Keratinocyte (primary cell): ENCODE results near the gene RNU5B-1. TPM values are rescaled to one million over a fixed set of nuclear protein-coding genes. Genes with fewer than 3 reads are reported as not detected.

Source experiments
- DNase-seq: peaks from one replicate; pipeline ENCODE4 v3.0.0-alpha.2; 2011; ENCODE audit warnings: low read depth, missing footprints, low spot score
- FAIRE-seq: peaks from 2 replicates; lab custom pipeline; 2011; peaks lifted over from hg19 to GRCh38; lab: Jason Lieb, UNC
- H2AFZ ChIP-seq: 2 replicates; pipeline ENCODE4 v1.6.0; 2012; ENCODE audit warnings: low read length, control low read depth, inconsistent platforms; ENCODE audit not compliant: control insufficient read depth
- H3K27ac ChIP-seq: 2 replicates; pipeline ENCODE4 v1.5.1; 2011; ENCODE audit warnings: low read length; ENCODE audit not compliant: control insufficient read depth, insufficient read depth
- H3K27me3 ChIP-seq: 3 replicates; pipeline ENCODE4 v1.6.0; 2011; ENCODE audit warnings: low read length; ENCODE audit not compliant: control insufficient read depth, insufficient read depth; ENCODE audit errors: extremely low read depth
- H3K36me3 ChIP-seq, 2 experiments: 2 replicates in 1 of 2; 3 replicates in 1 of 2; pipeline ENCODE4 v1.5.1; 2011; ENCODE audit warnings: low read length in 2 of 2, mild to moderate bottlenecking in 1 of 2; ENCODE audit not compliant: control insufficient read depth in 2 of 2, insufficient read depth in 2 of 2; ENCODE audit errors: extremely low read depth in 1 of 2
- H3K4me1 ChIP-seq: 3 replicates; pipeline ENCODE4 v1.5.1; 2011; ENCODE audit warnings: low read length; ENCODE audit not compliant: control insufficient read depth, insufficient read depth; ENCODE audit errors: extremely low read depth
- H3K4me2 ChIP-seq: 3 replicates; pipeline ENCODE4 v1.6.0; 2011; ENCODE audit warnings: low read depth, low read length; ENCODE audit not compliant: control insufficient read depth, insufficient read depth; ENCODE audit errors: extremely low read depth
- H3K4me3 ChIP-seq, 3 experiments: fragments of 200-600 bp in 1 of 3; sonication (generic) in 1 of 3; 2 replicates in 2 of 3; 3 replicates in 1 of 3; pipeline ENCODE4 v1.5.1; 2011 to 2016; ENCODE audit warnings: low read length in 3 of 3, mild to moderate bottlenecking in 3 of 3, control low read depth in 2 of 3, inconsistent platforms in 1 of 3, low read depth in 1 of 3, mixed read lengths in 1 of 3, mixed run types in 1 of 3, moderate library complexity in 1 of 3; ENCODE audit not compliant: control insufficient read depth in 2 of 3, insufficient read depth in 2 of 3; ENCODE audit errors: extremely low read depth in 1 of 3
- H3K79me2 ChIP-seq: 2 replicates; pipeline ENCODE4 v1.6.0; 2012; ENCODE audit warnings: low read length; ENCODE audit not compliant: control insufficient read depth, insufficient read depth
- H3K9ac ChIP-seq: 3 replicates; pipeline ENCODE4 v1.6.0; 2011; ENCODE audit warnings: low read length; ENCODE audit not compliant: control insufficient read depth, insufficient read depth; ENCODE audit errors: extremely low read depth
- H3K9me1 ChIP-seq: 3 replicates; pipeline ENCODE4 v1.6.0; 2011; ENCODE audit warnings: low read length; ENCODE audit not compliant: control insufficient read depth, insufficient read depth; ENCODE audit errors: extremely low read depth
- H3K9me3 ChIP-seq: 2 replicates; pipeline ENCODE4 v1.5.1; 2012; ENCODE audit warnings: low read depth, low read length; ENCODE audit not compliant: control insufficient read depth
- H4K20me1 ChIP-seq: 3 replicates; pipeline ENCODE4 v1.6.0; 2011; ENCODE audit warnings: low read length; ENCODE audit not compliant: control insufficient read depth, insufficient read depth; ENCODE audit errors: extremely low read depth
- EZH2 ChIP-seq: IDR thresholded peaks from one replicate; pipeline ENCODE4 v1.6.1; 2012; ENCODE audit warnings: inconsistent platforms, mild to moderate bottlenecking, low read length, moderate library complexity
- dilution Hi-C: fragments of 300-500 bp; cut with MboI; formaldehyde crosslinking; loops from one replicate; pipeline ENCODE4 v1.7.0; 2020; ENCODE audit warnings: low sequenced_read_pairs; ENCODE audit not compliant: extremely low pct_ligation_motif_present
- polyA plus RNA-seq, 5 experiments: library from polyadenylated mRNA; depleted of rRNA in 3 of 5; stranded (reverse) in 3 of 5; stranded (forward) in 1 of 5; unstranded in 1 of 5; fragments of >200 nt; gene quantifications; 1 replicate in 1 of 5; 2 replicates in 3 of 5; 3 replicates in 1 of 5; pipeline versions ENCODE4 v1.2.1 to v1.2.3, GENCODE V29; 2011 to 2012; ENCODE audit warnings: missing spikeins in 2 of 5, low read depth in 1 of 5, low replicate concordance in 1 of 5
- TF ChIP-seq, protein P1 (sequence below), 3 experiments: IDR thresholded peaks in 1 of 3; conservative IDR thresholded peaks in 1 of 3; optimal IDR thresholded peaks in 1 of 3; 2 replicates in 2 of 3; 3 replicates in 1 of 3; pipeline versions ENCODE3 to v1.5.1; 2011; ENCODE audit warnings: low read length in 3 of 3, mild to moderate bottlenecking in 3 of 3, moderate library complexity in 2 of 3, control low read depth in 1 of 3, inconsistent platforms in 1 of 3; ENCODE audit not compliant: insufficient read depth in 2 of 3; ENCODE audit errors: extremely low read depth in 1 of 3

Gene RNU5B-1
- polyA plus RNA-seq, 1 donor (not counting 4 experiments of a cell fraction or from before 2014, with no cell fraction given), result not detected

DNA sequence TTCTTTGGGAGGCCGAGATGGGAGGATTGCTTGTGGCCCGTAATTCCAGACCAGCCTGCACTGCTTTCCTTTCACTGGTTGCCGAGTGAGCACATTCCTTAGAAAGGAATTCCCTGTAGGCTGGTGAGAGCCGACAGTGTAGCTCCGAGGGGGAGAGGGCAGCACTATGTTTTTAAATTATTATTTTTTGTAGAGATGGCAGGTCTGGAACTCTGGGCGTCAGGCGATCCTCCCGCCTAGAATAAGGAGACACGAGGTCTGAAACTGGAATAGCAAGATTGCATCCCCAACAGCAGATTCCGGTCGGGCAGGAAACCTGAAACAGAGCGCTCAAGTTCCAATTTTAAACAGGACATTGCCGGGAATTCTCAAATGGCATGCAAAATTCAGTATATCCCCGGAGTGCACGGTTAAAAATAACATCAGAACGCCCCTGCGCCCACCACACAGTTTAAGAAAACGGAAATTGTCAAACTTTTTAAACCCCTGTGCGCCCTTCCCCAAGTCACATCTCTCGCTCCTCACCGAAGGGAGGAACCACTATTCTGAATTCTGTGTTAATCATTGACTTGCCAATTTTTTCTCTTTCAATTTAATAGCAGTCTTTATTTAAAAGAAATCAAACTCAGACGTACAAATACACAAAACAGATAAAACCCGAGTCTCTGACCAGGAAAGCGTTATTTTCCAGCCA lies 643 bp upstream of the RNU5B-1 start:
- TF ChIP-seq, protein P1, sequence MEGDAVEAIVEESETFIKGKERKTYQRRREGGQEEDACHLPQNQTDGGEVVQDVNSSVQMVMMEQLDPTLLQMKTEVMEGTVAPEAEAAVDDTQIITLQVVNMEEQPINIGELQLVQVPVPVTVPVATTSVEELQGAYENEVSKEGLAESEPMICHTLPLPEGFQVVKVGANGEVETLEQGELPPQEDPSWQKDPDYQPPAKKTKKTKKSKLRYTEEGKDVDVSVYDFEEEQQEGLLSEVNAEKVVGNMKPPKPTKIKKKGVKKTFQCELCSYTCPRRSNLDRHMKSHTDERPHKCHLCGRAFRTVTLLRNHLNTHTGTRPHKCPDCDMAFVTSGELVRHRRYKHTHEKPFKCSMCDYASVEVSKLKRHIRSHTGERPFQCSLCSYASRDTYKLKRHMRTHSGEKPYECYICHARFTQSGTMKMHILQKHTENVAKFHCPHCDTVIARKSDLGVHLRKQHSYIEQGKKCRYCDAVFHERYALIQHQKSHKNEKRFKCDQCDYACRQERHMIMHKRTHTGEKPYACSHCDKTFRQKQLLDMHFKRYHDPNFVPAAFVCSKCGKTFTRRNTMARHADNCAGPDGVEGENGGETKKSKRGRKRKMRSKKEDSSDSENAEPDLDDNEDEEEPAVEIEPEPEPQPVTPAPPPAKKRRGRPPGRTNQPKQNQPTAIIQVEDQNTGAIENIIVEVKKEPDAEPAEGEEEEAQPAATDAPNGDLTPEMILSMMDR (optimal IDR thresholded peaks at IDR 0.05 in 1 of 3, IDR thresholded peaks at IDR 0.05 in 1 of 3, conservative IDR thresholded peaks at IDR 0.05 in 1 of 3; ENCODE audit: extremely low read depth in 1 of 3, insufficient read depth in 2 of 3, low read length in 3 of 3), result no peak
- no peak for TF ChIP-seq EZH2
- dilution Hi-C loops, result no loop called here
- Histone ChIP-seq H3K27me3 (no peaks in the 10 kb centered on the region), H3K4me1 (peaks cover 13% of the 10 kb centered on the region), H3K27ac (peak overlapping the region; percentile 100), H3K9me1 (no peaks in the 10 kb centered on the region), H3K9ac (peak overlapping the region; percentile 88), H3K9me3 (no peaks in the 10 kb centered on the region), H3K4me3 (peak overlapping the region; percentile 36 to 85 (median 55)), H2AFZ (peak overlapping the region; percentile 80), H3K36me3 (no peaks in the 10 kb centered on the region), H4K20me1 (no peaks in the 10 kb centered on the region), H3K4me2 (peak overlapping the region; percentile 89), H3K79me2 (no peaks in the 10 kb centered on the region)
- FAIRE-seq (no peak), DNase-seq (no peak)

DNA sequence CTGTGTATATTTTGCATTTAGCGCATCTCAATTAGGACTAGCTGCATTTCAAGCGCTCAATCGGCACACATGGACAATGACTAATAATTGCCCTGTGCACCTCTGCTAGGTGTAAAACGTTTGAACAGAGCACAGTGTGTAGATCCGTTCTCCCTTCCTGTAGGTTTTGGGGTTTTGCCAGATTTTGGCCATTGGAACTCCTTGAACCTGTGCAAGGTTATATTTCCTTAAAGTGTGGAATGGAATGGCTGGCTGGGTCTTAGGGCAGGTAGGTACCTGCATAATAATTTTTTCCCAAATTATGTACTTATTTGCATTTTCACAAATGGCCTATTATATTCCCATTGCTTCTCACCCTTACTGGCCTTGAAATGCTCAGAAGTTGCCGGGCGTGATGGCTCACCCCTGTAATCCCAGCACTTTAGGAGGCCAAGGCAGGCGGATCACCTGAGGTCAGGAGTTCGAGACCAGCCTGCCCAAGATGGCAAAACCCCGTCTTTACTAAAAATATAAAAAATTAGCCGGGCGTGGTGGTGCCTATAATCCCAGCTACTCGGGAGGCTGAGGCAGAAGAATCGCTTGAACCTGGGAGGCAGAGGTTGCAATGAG lies 777 bp downstream of the RNU5B-1 start:
- Histone ChIP-seq H4K20me1 (no peaks in the 10 kb centered on the region), H3K9me1 (no peaks in the 10 kb centered on the region), H3K36me3 (no peaks in the 10 kb centered on the region), H3K9ac (no peak overlapping the region), H3K79me2 (no peaks in the 10 kb centered on the region), H3K4me1 (peaks cover 13% of the 10 kb centered on the region), H3K9me3 (no peaks in the 10 kb centered on the region), H3K4me3 (no peak overlapping the region), H3K4me2 (peak overlapping the region; percentile 7), H3K27ac (peak overlapping the region; percentile 100), H3K27me3 (no peaks in the 10 kb centered on the region), H2AFZ (no peak overlapping the region)
- DNase-seq, result peak; percentile 68
- dilution Hi-C loops, result no loop called here
- FAIRE-seq, result no peak
- no peak for TF ChIP-seq EZH2
- TF ChIP-seq, protein P1 (optimal IDR thresholded peaks at IDR 0.05 in 1 of 3, IDR thresholded peaks at IDR 0.05 in 1 of 3, conservative IDR thresholded peaks at IDR 0.05 in 1 of 3; ENCODE audit: extremely low read depth in 1 of 3, insufficient read depth in 2 of 3, low read length in 3 of 3), result no peak
